GM19324 (cell line): ENCODE measurements around the gene NSL1.

Experiments used
- ATAC-seq: cut with Tn5 transposase; IDR thresholded peaks from one replicate; pipeline ENCODE4 v1.9.1; 2021; ENCODE audit warnings: mild to moderate bottlenecking, moderate library complexity; ENCODE audit not compliant: unreplicated experiment, low FRiP score

Gene NSL1

GRCh38 chr1:212791676-212792395 lies at the start of gene NSL1, which contains the start of gene TATDN3:
NSL1 (minus strand) TSS chr1:212791777; CDS start chr1:212791763, 14 bp downstream.
TATDN3 (plus strand) TSS chr1:212791894; CDS start chr1:212791922, 28 bp downstream.
- ATAC-seq = peak; percentile 83

GRCh38 chr1:212838145-212838544 lies 46.6 kb upstream of the NSL1 start:
- no peak for ATAC-seq

GRCh38 chr1:212833211-212834207 lies 41.9 kb upstream of the NSL1 start:
- ATAC-seq = peak; percentile 66

- no peak for ATAC-seq
These were observed 36.8 kb upstream of the NSL1 start for GRCh38 chr1:212828395-212828794.

GRCh38 chr1:212827831-212828278 lies 36.3 kb upstream of the NSL1 start:
- no peak for ATAC-seq

- no peak for ATAC-seq
These were observed 35.7 kb upstream of the NSL1 start for GRCh38 chr1:212827171-212827776.

GRCh38 chr1:212825798-212826452 lies 34.3 kb upstream of the NSL1 start:
- ATAC-seq = no peak

- ATAC-seq = no peak
These were observed 32.6 kb upstream of the NSL1 start for GRCh38 chr1:212824201-212824600.

- no peak for ATAC-seq
These were observed 31.4 kb upstream of the NSL1 start for GRCh38 chr1:212822956-212823355.

GRCh38 chr1:212820969-212821368 lies 29.4 kb upstream of the NSL1 start:
- ATAC-seq = no peak

GRCh38 chr1:212819726-212820125 lies 28.1 kb upstream of the NSL1 start:
- no peak for ATAC-seq

GRCh38 chr1:212816567-212817278 lies 25.1 kb upstream of the NSL1 start:
- ATAC-seq = no peak

- no peak for ATAC-seq
These were observed 23.2 kb upstream of the NSL1 start for GRCh38 chr1:212814537-212815334.

GRCh38 chr1:212805767-212806166 lies 14.2 kb upstream of the NSL1 start:
- ATAC-seq = no peak

- no peak for ATAC-seq
These were observed 6.1 kb upstream of the NSL1 start for GRCh38 chr1:212797681-212798080.

GRCh38 chr1:212794561-212795014 lies 3.0 kb upstream of the NSL1 start:
- ATAC-seq = peak; percentile 65

- no peak for ATAC-seq
These were observed 875 bp upstream of the NSL1 start for GRCh38 chr1:212792396-212792908.

GRCh38 chr1:212791261-212791675 lies 309 bp downstream of the NSL1 start:
- ATAC-seq = peak; percentile 33
